Ishikawa (cell line): ENCODE measurements around the gene BID.

Source experiments
- EGR1 ChIP-seq: IDR thresholded peaks from 2 replicates; pipeline ENCODE4 v1.6.1; 2012
- FOXM1 ChIP-seq: IDR thresholded peaks from 2 replicates; pipeline ENCODE4 v1.6.1; 2012; ENCODE audit warnings: low read depth, borderline replicate concordance
- NFIC ChIP-seq: IDR thresholded peaks from 2 replicates; pipeline ENCODE4 v1.6.1; 2012
- RAD21 ChIP-seq: IDR thresholded peaks from 2 replicates; pipeline ENCODE4 v1.6.1; 2012; ENCODE audit warnings: low read depth
- REST ChIP-seq: IDR thresholded peaks from 2 replicates; pipeline ENCODE4 v1.6.1; 2012; ENCODE audit warnings: low read depth, mild to moderate bottlenecking
- USF1 ChIP-seq: IDR thresholded peaks from 2 replicates; pipeline ENCODE4 v1.6.1; 2012

GRCh38 chr22:17778412-17778976 is 4.2 kb upstream of the BID start:
- TF ChIP-seq REST (no peak), NFIC (no peak), FOXM1 (no peak), RAD21 (no peak), EGR1 (no peak), USF1 (no peak)
